Epithelial cell of esophagus (primary cell): ENCODE data around the gene DNASE1L1.
"Not testable (repeated sequence)": the region's sequence is repeated elsewhere in the genome, so short reads cannot be mapped to it uniquely, and the experiment has no call there.

ENCODE experiments used
- DNase-seq: peaks from one replicate; pipeline ENCODE4 v3.0.0; 2010; ENCODE audit warnings: low read depth
- H3K4me3 ChIP-seq: 2 replicates; pipeline ENCODE4 v1.5.1; 2011; ENCODE audit warnings: mild to moderate bottlenecking, low read length, control low read depth
- CTCF ChIP-seq: IDR thresholded peaks from 2 replicates; pipeline ENCODE4 v1.5.1; 2011; ENCODE audit warnings: low read depth, mild to moderate bottlenecking, low read length, control low read depth, inconsistent platforms; ENCODE audit not compliant: insufficient read depth; ENCODE audit errors: missing control alignments

The DNASE1L1 gene

GRCh38 chrX:154399527-154400368, 9.3 kb downstream of the DNASE1L1 start:
- peak overlapping the region; percentile 84 for H3K4me3 ChIP-seq
- no peak for TF ChIP-seq CTCF
- no peak for DNase-seq

GRCh38 chrX:154398668-154399526, 10.2 kb downstream of the DNASE1L1 start:
- peak; percentile 71 for TF ChIP-seq CTCF
- peak; percentile 70 for DNase-seq
- peak overlapping the region; percentile 84 for H3K4me3 ChIP-seq

GRCh38 chrX:154397888-154398667, 11.0 kb downstream of the DNASE1L1 start, which contains the start of gene RPL10:
RPL10 (plus strand) TSS chrX:154398377; CDS start chrX:154398520, 143 bp downstream.
- DNase-seq, result peak; percentile 95
- peak within 1 kb of the TSS; percentile 84 for H3K4me3 ChIP-seq
- no peak for TF ChIP-seq CTCF

- peak overlapping the region; percentile 84 for H3K4me3 ChIP-seq
- peak; percentile 63 for DNase-seq
- TF ChIP-seq CTCF, result no peak
These were observed 11.8 kb downstream of the DNASE1L1 start for GRCh38 chrX:154396973-154397887.

- not testable (repeated sequence) for DNase-seq, H3K4me3 ChIP-seq
These were observed 12.7 kb downstream of the DNASE1L1 start for GRCh38 chrX:154396363-154396762.

GRCh38 chrX:154389812-154390747, 19.0 kb downstream of the DNASE1L1 start:
- DNase-seq, H3K4me3 ChIP-seq: not testable (repeated sequence)

- not testable (repeated sequence) for DNase-seq
These were observed 20.4 kb downstream of the DNASE1L1 start for GRCh38 chrX:154388649-154389048.

GRCh38 chrX:154388094-154388493, 21.0 kb downstream of the DNASE1L1 start:
- not testable (repeated sequence) for H3K4me3 ChIP-seq, DNase-seq

More at GRCh38 chrX:154388649-154389048, 20.4 kb downstream of the DNASE1L1 start:
- H3K4me3 ChIP-seq, result not testable (repeated sequence)
